ENCODE data around the gene SRRD.

- TF ChIP-seq CTCF (IDR thresholded peaks at IDR 0.05; ENCODE audit: insufficient read depth, low read depth, low read length): no peak
- no peak for TF ChIP-seq EZH2 (IDR thresholded peaks at IDR 0.05; ENCODE audit: insufficient read depth, low read length)
Observed at GRCh38 chr22:26486394-26486793, 2.7 kb downstream of the SRRD start.

Measured in astrocyte (in vitro differentiated cells and primary cell).